ENCODE data around the gene GGT5.

Gene GGT5

GRCh38 chr22:24171822-24172221 lies 73.1 kb downstream of the GGT5 start:
- Mint-ChIP-seq H3K27me3 (ENCODE audit: low read depth, poor library complexity) (peaks cover 3% of the 10 kb centered on the region), H3K27ac (no peak overlapping the region), H3K4me3 (no peak overlapping the region), H3K36me3 (ENCODE audit: low read depth) (peaks cover 9% of the 10 kb centered on the region), H3K4me1 (peaks cover 3% of the 10 kb centered on the region), H3K9me3 (no peaks in the 10 kb centered on the region)
- DNase-seq, result no peak
- TF ChIP-seq CTCF (IDR thresholded peaks at IDR 0.05), result no peak

GRCh38 chr22:24170632-24171031 lies 74.2 kb downstream of the GGT5 start:
- H3K27me3 Mint-ChIP-seq (ENCODE audit: low read depth, poor library complexity), result no peaks in the 10 kb centered on the region
- peaks cover 9% of the 10 kb centered on the region for H3K36me3 Mint-ChIP-seq (ENCODE audit: low read depth)
- peaks cover 3% of the 10 kb centered on the region for H3K4me1 Mint-ChIP-seq
- TF ChIP-seq CTCF (IDR thresholded peaks at IDR 0.05), result no peak
- no peaks in the 10 kb centered on the region for H3K9me3 Mint-ChIP-seq
- no peak for DNase-seq
- no peak overlapping the region for H3K4me3 Mint-ChIP-seq
- no peak overlapping the region for H3K27ac Mint-ChIP-seq

GRCh38 chr22:24170188-24170587 lies 74.7 kb downstream of the GGT5 start:
- Mint-ChIP-seq H3K27me3 (ENCODE audit: low read depth, poor library complexity) (no peaks in the 10 kb centered on the region), H3K4me3 (no peak overlapping the region), H3K27ac (no peak overlapping the region), H3K9me3 (no peaks in the 10 kb centered on the region), H3K4me1 (peaks cover 3% of the 10 kb centered on the region), H3K36me3 (ENCODE audit: low read depth) (peaks cover 9% of the 10 kb centered on the region)
- DNase-seq, result no peak
- TF ChIP-seq CTCF (IDR thresholded peaks at IDR 0.05), result no peak
